Lower lobe of right lung (tissue), 2 donors: ENCODE results near the gene HOXA7. TPM values are rescaled to one million over a fixed set of nuclear protein-coding genes. Genes with fewer than 3 reads are reported as not detected.

Source experiments
- ATAC-seq, 2 donors: fragments of 200-7000 bp; cut with Tn5 transposase; one replicate each; pipeline ENCODE4 v1.9.1; 2020 to 2022; ENCODE audit warnings: mild to moderate bottlenecking in 2 of 2, moderate library complexity in 2 of 2
- DNase-seq: peaks from one replicate; pipeline ENCODE4 v3.0.0-alpha.2; 2020
- H3K27ac ChIP-seq: fragments of 200-600 bp; one replicate; pipeline ENCODE4 v1.8.0; 2022
- H3K27me3 ChIP-seq: fragments of 200-600 bp; one replicate; pipeline ENCODE4 v1.8.0; 2022; ENCODE audit warnings: low read depth
- H3K36me3 ChIP-seq: fragments of 200-600 bp; one replicate; pipeline ENCODE4 v1.8.0; 2022; ENCODE audit warnings: mild to moderate bottlenecking
- H3K4me1 ChIP-seq: fragments of 200-600 bp; one replicate; pipeline ENCODE4 v1.8.0; 2022
- H3K4me3 ChIP-seq: fragments of 200-600 bp; one replicate; pipeline ENCODE4 v1.8.0; 2022; ENCODE audit warnings: mild to moderate bottlenecking
- H3K9me3 ChIP-seq: fragments of 200-600 bp; one replicate; pipeline ENCODE4 v1.8.0; 2022
- intact Hi-C: fragments of 100-400 bp; cut with DNase I; formaldehyde crosslinking; loops from one replicate; pipeline ENCODE4 v1.11.0; 2022
- total RNA-seq: library from RNA; stranded (reverse); fragmentation: NEBNext Ultra II Directional; extraction: Animal tissue kit (Norgen Biotek cat#: 25700); gene quantifications from one replicate; pipeline ENCODE4 v1.2.1, GENCODE V29; 2021
- TF ChIP-seq, protein P1 (sequence below): fragments of 200-600 bp; IDR thresholded peaks from one replicate; pipeline ENCODE4 v1.8.0; 2022; ENCODE audit warnings: antibody characterized with exemption, mild to moderate bottlenecking
- donor health status: DM: no; HTN: yes; CAD: no; lungs with severe emphysema.

HOXA7 gene
- total RNA-seq, 1 donor from 2014 or later: 2.2 TPM

- Histone ChIP-seq H3K36me3 (no peaks in the 10 kb centered on the region), H3K27ac (peak overlapping the region; percentile 92), H3K4me1 (peaks cover 41% of the 10 kb centered on the region), H3K9me3 (no peaks in the 10 kb centered on the region), H3K4me3 (peak overlapping the region; percentile 51), H3K27me3 (peaks cover 16% of the 10 kb centered on the region)
- TF ChIP-seq, protein P1, sequence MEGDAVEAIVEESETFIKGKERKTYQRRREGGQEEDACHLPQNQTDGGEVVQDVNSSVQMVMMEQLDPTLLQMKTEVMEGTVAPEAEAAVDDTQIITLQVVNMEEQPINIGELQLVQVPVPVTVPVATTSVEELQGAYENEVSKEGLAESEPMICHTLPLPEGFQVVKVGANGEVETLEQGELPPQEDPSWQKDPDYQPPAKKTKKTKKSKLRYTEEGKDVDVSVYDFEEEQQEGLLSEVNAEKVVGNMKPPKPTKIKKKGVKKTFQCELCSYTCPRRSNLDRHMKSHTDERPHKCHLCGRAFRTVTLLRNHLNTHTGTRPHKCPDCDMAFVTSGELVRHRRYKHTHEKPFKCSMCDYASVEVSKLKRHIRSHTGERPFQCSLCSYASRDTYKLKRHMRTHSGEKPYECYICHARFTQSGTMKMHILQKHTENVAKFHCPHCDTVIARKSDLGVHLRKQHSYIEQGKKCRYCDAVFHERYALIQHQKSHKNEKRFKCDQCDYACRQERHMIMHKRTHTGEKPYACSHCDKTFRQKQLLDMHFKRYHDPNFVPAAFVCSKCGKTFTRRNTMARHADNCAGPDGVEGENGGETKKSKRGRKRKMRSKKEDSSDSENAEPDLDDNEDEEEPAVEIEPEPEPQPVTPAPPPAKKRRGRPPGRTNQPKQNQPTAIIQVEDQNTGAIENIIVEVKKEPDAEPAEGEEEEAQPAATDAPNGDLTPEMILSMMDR: no peak
- ATAC-seq (no peak), DNase-seq (no peak)
- intact Hi-C loops: no loop called here
These were observed 34.2 kb downstream of the HOXA7 start for GRCh38 chr7:27122077-27122910.

- intact Hi-C loops: no loop called here
- peak overlapping the region; percentile 51 for H3K4me3 ChIP-seq
- peak overlapping the region; percentile 92 for H3K27ac ChIP-seq
- peaks cover 16% of the 10 kb centered on the region for H3K27me3 ChIP-seq
- no peaks in the 10 kb centered on the region for H3K36me3 ChIP-seq
- peaks cover 35% of the 10 kb centered on the region for H3K4me1 ChIP-seq
- H3K9me3 ChIP-seq: no peaks in the 10 kb centered on the region
- DNase-seq: no peak
- no peak for ATAC-seq
- TF ChIP-seq, protein P1: no peak
These were observed 34.8 kb downstream of the HOXA7 start for GRCh38 chr7:27121684-27122076.

DNA sequence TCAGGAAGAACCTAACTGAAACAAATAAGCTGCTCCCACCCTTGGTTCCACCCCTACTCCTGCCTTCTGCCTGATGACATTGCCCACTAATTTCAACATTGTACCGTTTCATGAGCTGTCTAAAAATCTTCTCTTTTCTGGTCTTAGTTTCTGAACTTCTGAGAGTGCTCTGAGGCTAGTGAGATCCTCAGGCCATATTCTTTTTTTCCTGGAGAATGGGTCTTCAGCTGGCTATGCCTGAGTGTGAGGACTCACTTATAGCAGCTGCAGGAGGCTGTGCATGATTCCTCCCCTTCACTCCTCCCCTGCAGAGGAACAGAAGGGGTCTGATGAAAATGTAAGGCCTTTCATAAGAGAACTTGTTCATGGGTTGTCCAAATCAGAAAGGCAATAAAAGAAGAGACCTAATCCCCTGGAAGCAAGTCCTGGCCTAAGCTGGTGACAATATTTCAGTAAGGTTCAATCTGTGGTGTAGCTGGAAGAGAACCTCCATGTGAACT lies 37.0 kb downstream of the HOXA7 start:
- intact Hi-C loops: no loop called here
- DNase-seq (no peak), ATAC-seq (no peak)
- Histone ChIP-seq H3K4me1 (peaks cover 14% of the 10 kb centered on the region), H3K27me3 (peaks cover 25% of the 10 kb centered on the region), H3K36me3 (no peaks in the 10 kb centered on the region), H3K9me3 (no peaks in the 10 kb centered on the region), H3K4me3 (peak overlapping the region; percentile 55), H3K27ac (peak overlapping the region; percentile 87)
- TF ChIP-seq, protein P1: no peak

- Histone ChIP-seq H3K27ac (peak overlapping the region; percentile 87), H3K4me3 (peak overlapping the region; percentile 55), H3K4me1 (peaks cover 14% of the 10 kb centered on the region), H3K27me3 (peaks cover 20% of the 10 kb centered on the region), H3K36me3 (no peaks in the 10 kb centered on the region), H3K9me3 (no peaks in the 10 kb centered on the region)
- ATAC-seq (no peak), DNase-seq (no peak)
- TF ChIP-seq, protein P1: no peak
- intact Hi-C loops: no loop called here
These were observed 37.9 kb downstream of the HOXA7 start for GRCh38 chr7:27118580-27118979.

GRCh38 chr7:27117887-27118491 lies 38.5 kb downstream of the HOXA7 start:
- no peak for DNase-seq
- Histone ChIP-seq H3K36me3 (no peaks in the 10 kb centered on the region), H3K4me3 (peak overlapping the region; percentile 55), H3K9me3 (no peaks in the 10 kb centered on the region), H3K4me1 (peaks cover 14% of the 10 kb centered on the region), H3K27me3 (peaks cover 14% of the 10 kb centered on the region), H3K27ac (peak overlapping the region; percentile 87)
- intact Hi-C loops: no loop called here
- TF ChIP-seq, protein P1: no peak
- no peak for ATAC-seq
